Ishikawa (cell line): Measurements from ENCODE around the gene NUDT17.

ENCODE experiments used
- CEBPB ChIP-seq: IDR thresholded peaks from 2 replicates; pipeline ENCODE4 v1.6.1; 2012
- CREB1 ChIP-seq: IDR thresholded peaks from 2 replicates; pipeline ENCODE4 v1.6.1; 2012; ENCODE audit warnings: low read depth
- EGR1 ChIP-seq: IDR thresholded peaks from 2 replicates; pipeline ENCODE4 v1.6.1; 2012
- EP300 ChIP-seq: IDR thresholded peaks from 2 replicates; pipeline ENCODE4 v1.6.1; 2012; ENCODE audit warnings: borderline replicate concordance
- FOXM1 ChIP-seq: IDR thresholded peaks from 2 replicates; pipeline ENCODE4 v1.6.1; 2012; ENCODE audit warnings: low read depth, borderline replicate concordance
- NFIC ChIP-seq: IDR thresholded peaks from 2 replicates; pipeline ENCODE4 v1.6.1; 2012
- RAD21 ChIP-seq: IDR thresholded peaks from 2 replicates; pipeline ENCODE4 v1.6.1; 2012; ENCODE audit warnings: low read depth
- TAF1 ChIP-seq: IDR thresholded peaks from 2 replicates; pipeline ENCODE4 v1.6.1; 2012; ENCODE audit warnings: low read depth, mild to moderate bottlenecking
- TCF12 ChIP-seq: IDR thresholded peaks from 2 replicates; pipeline ENCODE4 v1.6.1; 2012; ENCODE audit warnings: low read depth
- TEAD4 ChIP-seq: IDR thresholded peaks from 2 replicates; pipeline ENCODE4 v1.6.1; 2012
- YY1 ChIP-seq: IDR thresholded peaks from 2 replicates; pipeline ENCODE4 v1.6.1; 2012; ENCODE audit warnings: low read depth
- ZBTB7A ChIP-seq: IDR thresholded peaks from 2 replicates; pipeline ENCODE4 v1.6.1; 2012; ENCODE audit warnings: low read depth
- TF ChIP-seq, protein P1 (sequence below): IDR thresholded peaks from 2 replicates; pipeline ENCODE4 v1.6.1; 2012
- TF ChIP-seq, protein P2 (sequence below): IDR thresholded peaks from 2 replicates; pipeline ENCODE4 v1.6.1; 2012
- TF ChIP-seq, protein P3 (sequence below): IDR thresholded peaks from 2 replicates; pipeline ENCODE4 v1.6.1; 2012; ENCODE audit warnings: low read depth, mild to moderate bottlenecking

NUDT17 gene

DNA sequence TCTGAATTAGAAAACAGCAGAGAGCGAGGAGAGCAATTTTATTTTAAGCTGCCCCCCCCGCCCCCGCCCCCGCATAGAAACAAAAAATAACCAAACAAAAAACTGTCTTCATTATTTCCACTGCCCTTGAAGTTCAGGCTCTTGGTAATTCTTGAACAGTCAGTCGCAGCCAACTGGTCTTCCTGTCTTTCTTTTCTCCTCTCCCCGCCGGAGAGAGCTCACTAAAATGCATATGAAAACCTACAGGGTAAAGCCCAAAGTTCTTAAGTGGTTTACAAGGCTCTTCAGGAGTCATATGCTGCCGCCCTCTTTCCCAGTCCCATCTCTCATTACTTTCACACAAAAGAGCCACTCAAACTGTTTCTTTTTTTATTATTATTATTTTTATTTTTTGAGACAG lies 41.4 kb downstream of the NUDT17 start:
- TF ChIP-seq TAF1 (no peak), EGR1 (no peak), EP300 (no peak), ZBTB7A (no peak)
- TF ChIP-seq, protein P1, sequence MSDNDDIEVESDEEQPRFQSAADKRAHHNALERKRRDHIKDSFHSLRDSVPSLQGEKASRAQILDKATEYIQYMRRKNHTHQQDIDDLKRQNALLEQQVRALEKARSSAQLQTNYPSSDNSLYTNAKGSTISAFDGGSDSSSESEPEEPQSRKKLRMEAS: no peak
- TF ChIP-seq, protein P2, sequence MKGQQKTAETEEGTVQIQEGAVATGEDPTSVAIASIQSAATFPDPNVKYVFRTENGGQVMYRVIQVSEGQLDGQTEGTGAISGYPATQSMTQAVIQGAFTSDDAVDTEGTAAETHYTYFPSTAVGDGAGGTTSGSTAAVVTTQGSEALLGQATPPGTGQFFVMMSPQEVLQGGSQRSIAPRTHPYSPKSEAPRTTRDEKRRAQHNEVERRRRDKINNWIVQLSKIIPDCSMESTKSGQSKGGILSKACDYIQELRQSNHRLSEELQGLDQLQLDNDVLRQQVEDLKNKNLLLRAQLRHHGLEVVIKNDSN: no peak

DNA sequence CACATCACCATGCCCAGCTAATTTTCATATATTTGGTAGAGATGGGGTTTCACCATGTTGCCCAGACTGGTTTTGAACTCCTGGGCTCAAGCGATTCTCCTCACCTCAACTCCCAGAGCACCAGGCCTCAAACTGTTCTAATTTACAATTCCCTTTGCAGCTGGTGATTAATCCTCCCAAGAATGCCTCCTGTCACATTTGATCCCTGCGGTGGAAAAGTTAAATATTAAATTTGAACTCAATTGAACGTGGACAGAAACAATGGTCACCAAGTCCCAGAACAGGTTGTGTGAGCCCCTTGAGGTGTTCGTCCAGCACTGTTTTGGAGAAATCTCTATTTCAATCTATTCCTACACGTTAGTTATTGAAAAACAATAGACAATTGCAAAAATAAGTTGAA lies 42.2 kb downstream of the NUDT17 start:
- TF ChIP-seq CREB1: no peak
- TF ChIP-seq TEAD4: 0 out of 2 replicates have a peak, but pooled peaks have one; percentile 11

DNA sequence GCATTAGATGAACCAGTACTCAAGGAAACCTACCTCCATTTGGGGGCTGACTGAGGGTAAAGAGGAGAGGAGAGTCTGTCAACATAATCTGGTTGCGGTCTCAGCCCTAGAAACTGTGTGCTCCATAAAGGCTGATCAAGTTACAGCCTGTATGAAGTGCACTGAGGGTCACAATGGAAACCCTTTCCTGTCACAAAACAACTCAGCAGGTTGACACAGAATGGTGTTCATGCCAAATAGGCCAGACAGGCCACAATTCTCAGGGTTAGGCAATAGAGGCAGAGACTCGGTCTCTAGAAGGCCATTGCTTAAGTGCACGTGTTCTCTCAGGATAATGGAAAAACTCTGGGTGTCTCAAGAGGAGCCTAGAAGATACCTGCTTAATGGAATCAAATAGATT lies 44.3 kb downstream of the NUDT17 start:
- TF ChIP-seq CEBPB: peak; percentile 61; the same call in 1 of the 2 replicates
- no peak for TF ChIP-seq CREB1

DNA sequence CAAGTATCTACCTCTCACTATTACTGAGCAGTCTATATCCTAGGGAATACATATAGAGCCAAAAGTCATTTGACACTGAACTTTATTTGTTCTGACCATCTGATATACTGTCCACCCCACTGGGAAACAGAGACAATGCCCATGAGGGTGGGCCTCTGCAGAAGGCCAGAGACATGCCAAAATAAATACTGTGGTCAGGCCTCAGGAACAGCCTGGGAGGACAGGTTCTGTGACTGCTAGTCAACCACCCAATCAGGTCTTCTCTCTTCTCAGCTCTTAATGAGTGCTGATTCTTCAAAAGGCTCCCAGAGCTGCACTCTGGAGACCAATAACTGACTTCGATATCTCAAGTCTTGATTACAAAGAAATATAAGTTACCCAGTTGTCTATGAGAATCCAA lies 45.7 kb downstream of the NUDT17 start:
- TF ChIP-seq ZBTB7A (no peak; the same call in 1 of the 2 replicates), CREB1 (no peak), EGR1 (no peak), RAD21 (no peak), EP300 (peak; percentile 77; the same call in 1 of the 2 replicates), YY1 (no peak), FOXM1 (peak; percentile 47; the same call in 1 of the 2 replicates), TEAD4 (no peak), TCF12 (peak; percentile 57; the same call in 1 of the 2 replicates), NFIC (peak; percentile 91), TAF1 (no peak), CEBPB (no peak)
- TF ChIP-seq, protein P2: no peak
- TF ChIP-seq, protein P3, sequence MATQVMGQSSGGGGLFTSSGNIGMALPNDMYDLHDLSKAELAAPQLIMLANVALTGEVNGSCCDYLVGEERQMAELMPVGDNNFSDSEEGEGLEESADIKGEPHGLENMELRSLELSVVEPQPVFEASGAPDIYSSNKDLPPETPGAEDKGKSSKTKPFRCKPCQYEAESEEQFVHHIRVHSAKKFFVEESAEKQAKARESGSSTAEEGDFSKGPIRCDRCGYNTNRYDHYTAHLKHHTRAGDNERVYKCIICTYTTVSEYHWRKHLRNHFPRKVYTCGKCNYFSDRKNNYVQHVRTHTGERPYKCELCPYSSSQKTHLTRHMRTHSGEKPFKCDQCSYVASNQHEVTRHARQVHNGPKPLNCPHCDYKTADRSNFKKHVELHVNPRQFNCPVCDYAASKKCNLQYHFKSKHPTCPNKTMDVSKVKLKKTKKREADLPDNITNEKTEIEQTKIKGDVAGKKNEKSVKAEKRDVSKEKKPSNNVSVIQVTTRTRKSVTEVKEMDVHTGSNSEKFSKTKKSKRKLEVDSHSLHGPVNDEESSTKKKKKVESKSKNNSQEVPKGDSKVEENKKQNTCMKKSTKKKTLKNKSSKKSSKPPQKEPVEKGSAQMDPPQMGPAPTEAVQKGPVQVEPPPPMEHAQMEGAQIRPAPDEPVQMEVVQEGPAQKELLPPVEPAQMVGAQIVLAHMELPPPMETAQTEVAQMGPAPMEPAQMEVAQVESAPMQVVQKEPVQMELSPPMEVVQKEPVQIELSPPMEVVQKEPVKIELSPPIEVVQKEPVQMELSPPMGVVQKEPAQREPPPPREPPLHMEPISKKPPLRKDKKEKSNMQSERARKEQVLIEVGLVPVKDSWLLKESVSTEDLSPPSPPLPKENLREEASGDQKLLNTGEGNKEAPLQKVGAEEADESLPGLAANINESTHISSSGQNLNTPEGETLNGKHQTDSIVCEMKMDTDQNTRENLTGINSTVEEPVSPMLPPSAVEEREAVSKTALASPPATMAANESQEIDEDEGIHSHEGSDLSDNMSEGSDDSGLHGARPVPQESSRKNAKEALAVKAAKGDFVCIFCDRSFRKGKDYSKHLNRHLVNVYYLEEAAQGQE: no peak
- TF ChIP-seq, protein P1: peak; percentile 41; the same call in 1 of the 2 replicates

DNA sequence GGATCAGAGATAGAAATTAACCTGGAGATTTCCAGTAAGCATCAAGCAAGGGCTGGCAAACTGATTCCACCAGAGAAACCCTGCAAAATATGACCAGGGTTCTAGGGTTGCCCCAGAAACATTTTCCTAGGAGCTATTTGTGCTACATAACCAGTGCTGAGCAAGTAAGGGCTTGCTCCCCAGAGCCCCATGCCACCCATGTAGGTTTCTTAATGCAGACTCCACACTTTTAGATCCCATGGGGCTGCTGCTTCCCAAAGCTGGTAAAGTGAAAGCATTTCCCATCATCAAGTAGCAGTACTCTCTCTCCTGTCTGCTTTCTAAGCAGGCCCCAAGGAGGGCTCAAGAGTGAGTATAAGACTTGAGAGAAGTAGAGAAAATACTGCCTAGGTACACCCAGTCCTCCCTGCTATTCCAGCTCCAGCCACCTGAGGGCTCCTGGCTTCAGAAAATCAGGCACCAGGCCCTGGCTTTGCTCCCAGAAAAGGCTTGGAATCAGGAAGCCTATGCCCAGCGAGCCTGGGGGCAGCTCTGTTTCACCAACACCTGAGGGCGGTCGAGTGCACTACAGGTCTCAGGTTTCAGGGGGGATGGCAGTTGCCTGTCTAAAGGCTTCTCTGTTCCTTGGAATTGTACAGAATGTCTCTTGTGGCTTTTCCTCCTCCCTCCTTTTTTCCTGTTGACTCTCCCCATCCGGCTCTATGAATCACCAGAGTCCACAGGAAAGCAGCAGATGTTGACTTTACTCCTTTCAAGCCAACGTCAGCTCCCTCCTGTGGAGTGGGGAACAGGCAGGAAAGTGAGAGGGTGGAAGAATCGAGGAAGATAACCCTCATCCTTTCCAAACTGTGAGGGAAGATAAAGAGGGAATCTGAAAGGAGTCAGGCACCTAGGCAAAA lies 46.4 kb downstream of the NUDT17 start:
- TF ChIP-seq TEAD4: 0 out of 2 replicates have a peak, but pooled peaks have one; percentile 31
- TF ChIP-seq TAF1: no peak
- TF ChIP-seq, protein P3: no peak
- TF ChIP-seq EGR1: no peak
- TF ChIP-seq EP300: peak; percentile 55; the same call in 1 of the 2 replicates
- TF ChIP-seq FOXM1: no peak; the same call in 1 of the 2 replicates
- TF ChIP-seq, protein P2: no peak
- peak; percentile 86 for TF ChIP-seq NFIC
- TF ChIP-seq, protein P1: peak; percentile 38; the same call in 1 of the 2 replicates
- peak; percentile 51 for TF ChIP-seq TCF12
- TF ChIP-seq CREB1: no peak
- no peak for TF ChIP-seq CEBPB
- TF ChIP-seq YY1: peak; percentile 28; the same call in 1 of the 2 replicates
- 0 out of 2 replicates have a peak, but pooled peaks have one; percentile 35 for TF ChIP-seq ZBTB7A
- peak; percentile 93 for TF ChIP-seq RAD21
